H9 (cell line): ENCODE measurements around the gene GPR42. TPM values are rescaled to one million over a fixed set of nuclear protein-coding genes. Genes with fewer than 3 reads are reported as not detected.

ENCODE experiments used
- DNase-seq: peaks from one replicate; pipeline ENCODE4 v3.0.0-alpha.2; 2017
- H2AFZ ChIP-seq: one replicate; pipeline ENCODE4 v1.6.1; 2013; ENCODE audit warnings: mild to moderate bottlenecking, low read length, control low read depth, moderate library complexity
- H2AK5ac ChIP-seq: 2 replicates; pipeline ENCODE4 v1.6.1; 2013; ENCODE audit warnings: low read length, control low read depth, mixed read lengths; ENCODE audit not compliant: insufficient read length
- H2BK120ac ChIP-seq: one replicate; pipeline ENCODE4 v1.6.1; 2013; ENCODE audit warnings: low read depth, mild to moderate bottlenecking, low read length, control low read depth, inconsistent platforms; ENCODE audit not compliant: poor library complexity, severe bottlenecking
- H2BK12ac ChIP-seq: 2 replicates; pipeline ENCODE4 v1.6.1; 2013; ENCODE audit warnings: low read length, control low read depth, mixed read lengths, low read depth; ENCODE audit not compliant: insufficient read length
- H2BK15ac ChIP-seq: 2 replicates; pipeline ENCODE4 v1.6.1; 2013; ENCODE audit warnings: low read depth, low read length, control low read depth
- H2BK20ac ChIP-seq: one replicate; pipeline ENCODE4 v1.6.1; 2013; ENCODE audit warnings: low read depth, mild to moderate bottlenecking, low read length, control low read depth, inconsistent platforms; ENCODE audit not compliant: poor library complexity, severe bottlenecking
- H2BK5ac ChIP-seq: 2 replicates; pipeline ENCODE4 v1.6.1; 2013; ENCODE audit warnings: low read length, control low read depth, mixed read lengths; ENCODE audit not compliant: insufficient read length
- H3K14ac ChIP-seq: 2 replicates; pipeline ENCODE4 v1.6.1; 2013; ENCODE audit warnings: low read length, control low read depth; ENCODE audit not compliant: insufficient read depth
- H3K18ac ChIP-seq: 2 replicates; pipeline ENCODE4 v1.6.1; 2013; ENCODE audit warnings: low read depth, mild to moderate bottlenecking, mixed read lengths, low read length, control low read depth; ENCODE audit not compliant: insufficient read length
- H3K23ac ChIP-seq: 2 replicates; pipeline ENCODE4 v1.6.1; 2013; ENCODE audit warnings: low read length, control low read depth, mixed read lengths, low read depth; ENCODE audit not compliant: insufficient read length
- H3K23me2 ChIP-seq: 2 replicates; pipeline ENCODE4 v1.6.1; 2013; ENCODE audit warnings: low read depth, mild to moderate bottlenecking, mixed read lengths, low read length, control low read depth; ENCODE audit not compliant: insufficient read length, poor library complexity, severe bottlenecking
- H3K27ac ChIP-seq: 2 replicates; pipeline ENCODE4 v1.5.1; 2013; ENCODE audit warnings: low read length, control low read depth, mixed read lengths, low read depth; ENCODE audit not compliant: insufficient read length
- H3K27me3 ChIP-seq: 2 replicates; pipeline ENCODE4 v1.6.1; 2013; ENCODE audit warnings: low read length, control low read depth, inconsistent platforms; ENCODE audit not compliant: insufficient read depth
- H3K4ac ChIP-seq: 2 replicates; pipeline ENCODE4 v1.6.1; 2013; ENCODE audit warnings: low read depth, mild to moderate bottlenecking, control low read depth, inconsistent platforms, low read length, moderate library complexity
- H3K4me1 ChIP-seq: 2 replicates; pipeline ENCODE4 v1.6.1; 2013; ENCODE audit warnings: low read length, control low read depth, inconsistent platforms; ENCODE audit not compliant: insufficient read depth
- H3K4me2 ChIP-seq: 2 replicates; pipeline ENCODE4 v1.6.1; 2013; ENCODE audit warnings: low read length, control low read depth, mixed read lengths; ENCODE audit not compliant: insufficient read length, insufficient read depth
- H3K56ac ChIP-seq: 2 replicates; pipeline ENCODE4 v1.6.1; 2013; ENCODE audit warnings: low read depth, mild to moderate bottlenecking, mixed read lengths, low read length, control low read depth; ENCODE audit not compliant: insufficient read length
- H3K79me1 ChIP-seq: 2 replicates; pipeline ENCODE4 v1.6.1; 2013; ENCODE audit warnings: low read depth, mild to moderate bottlenecking, moderate library complexity, low read length, control low read depth, inconsistent platforms; ENCODE audit not compliant: insufficient read depth, poor library complexity, severe bottlenecking
- H3K79me2 ChIP-seq: 2 replicates; pipeline ENCODE4 v1.6.1; 2013; ENCODE audit warnings: low read length, control low read depth, inconsistent platforms; ENCODE audit not compliant: insufficient read depth
- H3K9ac ChIP-seq: 2 replicates; pipeline ENCODE4 v1.6.1; 2013; ENCODE audit warnings: low read length, control low read depth, mixed read lengths; ENCODE audit not compliant: insufficient read length; ENCODE audit errors: extremely low read depth
- H3K9me3 ChIP-seq: one replicate; pipeline ENCODE4 v1.6.1; 2013; ENCODE audit warnings: low read depth, low read length, inconsistent platforms; ENCODE audit not compliant: control insufficient read depth
- H3T11ph ChIP-seq: one replicate; pipeline ENCODE4 v1.6.1; 2013; ENCODE audit warnings: mild to moderate bottlenecking, low read length, control low read depth, inconsistent platforms
- H4K20me1 ChIP-seq: one replicate; pipeline ENCODE4 v1.6.1; 2013; ENCODE audit not compliant: control insufficient read depth, insufficient read length, insufficient read depth
- H4K5ac ChIP-seq: 2 replicates; pipeline ENCODE4 v1.6.1; 2013; ENCODE audit warnings: low read depth, mild to moderate bottlenecking, mixed read lengths, low read length, control low read depth; ENCODE audit not compliant: insufficient read length
- H4K8ac ChIP-seq: replicated peaks from 2 replicates; pipeline ENCODE4 v1.6.1; 2013; ENCODE audit warnings: low read length, control low read depth, mixed read lengths, low read depth; ENCODE audit not compliant: insufficient read length
- H4K91ac ChIP-seq: 2 replicates; pipeline ENCODE4 v1.6.1; 2013; ENCODE audit warnings: low read depth, mild to moderate bottlenecking, moderate library complexity, mixed read lengths, low read length, control low read depth; ENCODE audit not compliant: insufficient read length
- H3K27ac Mint-ChIP-seq, 3 experiments: 2 replicates in 2 of 3; 3 replicates in 1 of 3; pipeline ENCODE4 v1.8.0; 2020 to 2021; ENCODE audit warnings: mixed read lengths in 3 of 3, mild to moderate bottlenecking in 1 of 3, moderate library complexity in 1 of 3
- H3K27me3 Mint-ChIP-seq: 2 replicates; pipeline ENCODE4 v1.8.0; 2021; ENCODE audit warnings: low read depth, mild to moderate bottlenecking, moderate library complexity, mixed read lengths
- H3K36me3 Mint-ChIP-seq, 3 experiments: 2 replicates in 2 of 3; 3 replicates in 1 of 3; pipeline ENCODE4 v1.8.0; 2020 to 2021; ENCODE audit warnings: low read depth in 3 of 3, mixed read lengths in 3 of 3; ENCODE audit not compliant: insufficient read depth in 1 of 3
- H3K4me1 Mint-ChIP-seq, 2 experiments: 2 replicates each; pipeline ENCODE4 v1.8.0; 2020; ENCODE audit warnings: mixed read lengths in 2 of 2
- H3K4me3 Mint-ChIP-seq, 2 experiments: 2 replicates in 1 of 2; 3 replicates in 1 of 2; pipeline ENCODE4 v1.8.0; 2020 to 2021; ENCODE audit warnings: mild to moderate bottlenecking in 2 of 2, mixed read lengths in 2 of 2, moderate library complexity in 1 of 2
- H3K9me3 Mint-ChIP-seq, 2 experiments: 2 replicates in 1 of 2; 3 replicates in 1 of 2; pipeline ENCODE4 v1.8.0; 2020; ENCODE audit warnings: mild to moderate bottlenecking in 2 of 2, mixed read lengths in 2 of 2, moderate library complexity in 1 of 2
- CTCF ChIP-seq: fragments of 200-600 bp; sonication (generic); conservative IDR thresholded peaks from 3 replicates; pipeline ENCODE4 v1.8.0; 2021; ENCODE audit warnings: antibody characterized with exemption, mild to moderate bottlenecking
- WGBS: extraction: QIAGEN DNeasy Blood & Tissue Kit; methylation state at CpG from one replicate; pipeline ENCODE4 v1.1.7; 2013; ENCODE audit warnings: missing lambda C conversion rate, low lambda C conversion rate, mixed read lengths; ENCODE audit not compliant: insufficient read length; ENCODE audit errors: extremely low coverage; 5-methylcytosine and 5-hydroxymethylcytosine counted together
- total RNA-seq: library from RNA; stranded (reverse); gene quantifications from 2 replicates; pipeline ENCODE4 v1.2.1, GENCODE V29; 2021

Gene GPR42
- total RNA-seq, 1 experiment from 2014 or later: not detected

- DNase-seq: no peak
- Histone ChIP-seq H3K79me2 (no peaks in the 10 kb centered on the region), H3K9me3 (no peaks in the 10 kb centered on the region), H3K18ac (no peak overlapping the region), H4K8ac (no peak overlapping the region), H2BK20ac (no peak overlapping the region), H3T11ph (no peak overlapping the region), H4K5ac (no peak overlapping the region), H4K91ac (no peak overlapping the region), H3K79me1 (no peaks in the 10 kb centered on the region), H3K23ac (no peak overlapping the region), H3K4ac (no peak overlapping the region), H3K9ac (no peak overlapping the region), H3K23me2 (no peaks in the 10 kb centered on the region), H3K4me1 (no peaks in the 10 kb centered on the region), H3K4me2 (no peak overlapping the region), H4K20me1 (no peaks in the 10 kb centered on the region), H2AK5ac (no peak overlapping the region), H3K14ac (no peak overlapping the region), H2BK5ac (no peak overlapping the region), H2BK12ac (no peak overlapping the region), H2BK120ac (no peak overlapping the region), H2BK15ac (no peak overlapping the region), H2AFZ (no peak overlapping the region), H3K27ac (no peak overlapping the region), H3K27me3 (no peaks in the 10 kb centered on the region), H3K56ac (no peak overlapping the region)
- H3K4me1 Mint-ChIP-seq: no peaks in the 10 kb centered on the region
- H3K27ac Mint-ChIP-seq: no peak overlapping the region
- no peak overlapping the region for H3K4me3 Mint-ChIP-seq
- H3K27me3 Mint-ChIP-seq: peaks cover 3% of the 10 kb centered on the region
- H3K9me3 Mint-ChIP-seq: peaks cover 4 to 11% of the 10 kb centered on the region in 2 experiments; a peak in 3 of 5 replicates
- H3K36me3 Mint-ChIP-seq: peaks cover 2 to 4% (median 4%) of the 10 kb centered on the region in 3 experiments; a peak in 1 of 7 replicates
- TF ChIP-seq CTCF: no peak
- WGBS: no CpG with 5 or more reads among the region's 9 CpGs
Measured at GRCh38 chr19:35322014-35322413, 48.9 kb upstream of the GPR42 start.
